K562 (cell line): ENCODE measurements around the gene EME2. TPM values are rescaled to one million over a fixed set of nuclear protein-coding genes. Genes with fewer than 3 reads are reported as not detected.

Experiments
- ATAC-seq: fragments of 200-7000 bp; cut with Tn5 transposase; 3 replicates; pipeline ENCODE4 v1.9.1; 2020; ENCODE audit warnings: moderate library complexity
- BruUV-seq: library from RNA; stranded (reverse); fragments of 400-500 nt; replicated peaks from 2 replicates; lab custom pipeline; 2021; lab: Mats Ljungman, UMichigan
- CTCF ChIA-PET: fragments of 300-600 bp; formaldehyde crosslinking; extraction: SDS; loops from one replicate; lab custom pipeline; 2021; ENCODE audit warnings: low intra/inter-chr PET ratio; lab: Yijun Ruan, JAX
- POLR2A ChIA-PET: fragments of 300-600, 350-650 bp; sonication (Branson Sonifier 250); formaldehyde crosslinking; extraction: SDS; loops from one replicate; lab custom pipeline; 2021; ENCODE audit warnings: antibody characterized with exemption, inconsistent platforms; lab: Yijun Ruan, JAX
- DNase-seq, 4 experiments: peaks; one replicate each; pipeline versions ENCODE4 v3.0.0 to v3.0.0-alpha.2; 2011 to 2018; ENCODE audit warnings: low spot score in 3 of 4, mixed read lengths in 3 of 4; ENCODE audit errors: extremely low read depth in 1 of 4
- FAIRE-seq: peaks from 2 replicates; lab custom pipeline; 2011; peaks lifted over from hg19 to GRCh38; lab: Jason Lieb, UNC
- H2AFZ ChIP-seq: 2 replicates; pipeline ENCODE4 v1.6.0; 2011; ENCODE audit warnings: low read depth, low read length, control low read depth, inconsistent platforms
- H3K27ac ChIP-seq: fragments of 200-600 bp; 3 replicates; pipeline ENCODE4 v1.8.0; 2011; ENCODE audit warnings: low read depth, mild to moderate bottlenecking, control low read depth, inconsistent platforms, low read length, moderate library complexity, mixed read lengths; ENCODE audit errors: extremely low read depth
- H3K27me3 ChIP-seq, 2 experiments: fragments of 300-600 bp in 1 of 2; 2 replicates in 1 of 2; 3 replicates in 1 of 2; pipeline versions ENCODE4 v1.6.0 to v1.8.0; 2011; ENCODE audit warnings: inconsistent platforms in 2 of 2, low read length in 2 of 2, mild to moderate bottlenecking in 1 of 2, mixed read lengths in 1 of 2, moderate library complexity in 1 of 2; ENCODE audit not compliant: control insufficient read depth in 2 of 2, insufficient read depth in 2 of 2
- H3K36me3 ChIP-seq: fragments of 300-600 bp; 3 replicates; pipeline ENCODE4 v1.8.0; 2011; ENCODE audit warnings: mild to moderate bottlenecking, low read length, inconsistent platforms; ENCODE audit not compliant: control insufficient read depth, insufficient read depth
- H3K4me1 ChIP-seq, 2 experiments: fragments of 200-600 bp in 1 of 2; replicated peaks in 1 of 2; 2 replicates in 1 of 2; 3 replicates in 1 of 2; pipeline versions ENCODE4 v1.5.1 to v1.8.0; 2011; ENCODE audit warnings: inconsistent platforms in 2 of 2, low read length in 2 of 2, mild to moderate bottlenecking in 1 of 2, mixed read lengths in 1 of 2, moderate library complexity in 1 of 2; ENCODE audit not compliant: control insufficient read depth in 2 of 2, insufficient read depth in 2 of 2
- H3K4me2 ChIP-seq: 2 replicates; pipeline ENCODE4 v1.6.1; 2011; ENCODE audit warnings: low read length, control low read depth, inconsistent platforms, mixed read lengths; ENCODE audit not compliant: insufficient read depth
- H3K4me3 ChIP-seq: fragments of 200-600 bp; sonication (generic), shearing (Covaris generic); 2 replicates; pipeline ENCODE4 v1.5.1; 2016; ENCODE audit warnings: control low read depth, inconsistent platforms
- H3K79me2 ChIP-seq: fragments of 200-600 bp; 3 replicates; pipeline ENCODE4 v1.8.0; 2011; ENCODE audit warnings: low read length, inconsistent platforms; ENCODE audit not compliant: control insufficient read depth, insufficient read depth
- H3K9ac ChIP-seq, 2 experiments: 2 replicates each; pipeline versions ENCODE4 v1.6.0 to v1.6.1; 2011; ENCODE audit warnings: low read depth in 2 of 2, low read length in 2 of 2, control low read depth in 1 of 2, inconsistent platforms in 1 of 2, mild to moderate bottlenecking in 1 of 2, mixed read lengths in 1 of 2; ENCODE audit not compliant: insufficient read depth in 1 of 2
- H3K9me1 ChIP-seq: one replicate; pipeline ENCODE4 v1.6.0; 2011; ENCODE audit warnings: inconsistent platforms, mild to moderate bottlenecking, low read length, moderate library complexity; ENCODE audit not compliant: control insufficient read depth, insufficient read depth
- H3K9me3 ChIP-seq: replicated peaks from 2 replicates; pipeline ENCODE4 v1.5.1; 2011; ENCODE audit warnings: low read depth, low read length, inconsistent platforms; ENCODE audit not compliant: control insufficient read depth, insufficient read depth
- H4K20me1 ChIP-seq: replicated peaks from 2 replicates; pipeline ENCODE4 v1.6.1; 2011; ENCODE audit warnings: low read length, inconsistent platforms, mixed read lengths; ENCODE audit not compliant: control insufficient read depth, insufficient read depth
- CSDE1 ChIP-seq, 2 experiments: fragments of 450-650 bp; IDR thresholded peaks; 2 replicates each; pipeline ENCODE4 v1.6.1; 2016; ENCODE audit warnings: mild to moderate bottlenecking in 1 of 2
- FOXM1 ChIP-seq, 2 experiments: fragments of 450-650 bp in 1 of 2; sonication (generic) in 1 of 2; formaldehyde crosslinking in 1 of 2; IDR thresholded peaks; 2 replicates each; pipeline versions ENCODE4 v1.6.1 to v1.9.0; 2017 to 2022; ENCODE audit warnings: low read depth in 2 of 2, mild to moderate bottlenecking in 2 of 2, missing genetic modification reagents in 1 of 2, moderate library complexity in 1 of 2
- GTF3C2 ChIP-seq: IDR thresholded peaks from 3 replicates; pipeline ENCODE4 v1.6.1; 2011; ENCODE audit warnings: borderline replicate concordance, mild to moderate bottlenecking, moderate library complexity; ENCODE audit not compliant: insufficient read length; ENCODE audit errors: extremely low read depth
- MAFG ChIP-seq: fragments of 450-650 bp; conservative IDR thresholded peaks from 2 replicates; pipeline ENCODE4 v1.6.1; 2016; ENCODE audit warnings: missing genetic modification characterization, missing compliant biosample characterization
- NFIC ChIP-seq: fragments of 450-650 bp; IDR thresholded peaks from 2 replicates; pipeline ENCODE4 v1.6.1; 2017; ENCODE audit warnings: mild to moderate bottlenecking, inconsistent platforms
- PREB ChIP-seq: sonication (generic); formaldehyde crosslinking; IDR thresholded peaks from 2 replicates; pipeline ENCODE4 v1.8.1; 2023; ENCODE audit warnings: mild to moderate bottlenecking, missing genetic modification reagents
- SAFB2 ChIP-seq: fragments of 200-400 bp; formaldehyde crosslinking; IDR thresholded peaks from 2 replicates; pipeline ENCODE4 v1.6.1; 2018; ENCODE audit warnings: borderline replicate concordance, low read length, low read depth, moderate library complexity; ENCODE audit not compliant: severe bottlenecking
- TRIM25 ChIP-seq: fragments of 450-650 bp; IDR thresholded peaks from 2 replicates; pipeline ENCODE4 v1.7.0; 2016; ENCODE audit warnings: borderline replicate concordance
- ZFX ChIP-seq: sonication (generic); formaldehyde crosslinking; IDR thresholded peaks from 2 replicates; pipeline ENCODE4 v1.8.0; 2022; ENCODE audit warnings: mild to moderate bottlenecking, missing genetic modification reagents, moderate library complexity
- ZNF217 ChIP-seq: sonication (generic); formaldehyde crosslinking; IDR thresholded peaks from 2 replicates; pipeline ENCODE4 v1.8.0; 2022; ENCODE audit warnings: mild to moderate bottlenecking, missing genetic modification reagents
- ZNF253 ChIP-seq: fragments of 250-450 bp; sonication (Bioruptor Pico); conservative IDR thresholded peaks from 2 replicates; pipeline ENCODE4 v1.6.1; 2021; ENCODE audit warnings: mild to moderate bottlenecking
- ZNF695 ChIP-seq: fragments of 450-650 bp; formaldehyde crosslinking; IDR thresholded peaks from 2 replicates; pipeline ENCODE4 v1.4.0; 2020; ENCODE audit warnings: mild to moderate bottlenecking, moderate library complexity
- WGBS: fragments of 100-300 bp; shearing (Covaris generic); methylation state at CpG from one replicate; pipeline ENCODE4 v1.1.6; 2016; ENCODE audit warnings: low coverage, mixed read lengths; ENCODE audit not compliant: insufficient coverage; ENCODE audit errors: missing lambda C conversion rate; 5-methylcytosine and 5-hydroxymethylcytosine counted together
- in situ Hi-C: fragments of 300-500 bp; cut with MboI; formaldehyde crosslinking; loops from 4 replicates; pipeline ENCODE4 v1.15.0; 2018; ENCODE audit warnings: inconsistent platforms, mixed read lengths
- intact Hi-C: fragments of 100-400 bp; cut with micrococcal nuclease; formaldehyde crosslinking; loops from 2 replicates; pipeline ENCODE4 v1.14.2; 2022
- polyA plus RNA-seq, 8 experiments: library from polyadenylated mRNA; depleted of rRNA in 4 of 8; stranded (reverse) in 5 of 8; unstranded in 3 of 8; fragments of >200 nt; fragmentation: Nextera tagmentation in 2 of 8; fragmentation: Illumina TruSeq in 1 of 8; extraction: Ambion mirVana in 2 of 8; extraction: Trizol in 1 of 8; gene quantifications; 2 replicates each; pipeline versions ENCODE4 v1.2.1 to v1.2.3, GENCODE V29; 2011 to 2014; ENCODE audit warnings: inconsistent platforms in 1 of 8, missing spikeins in 1 of 8
- total RNA-seq, 7 experiments: library from RNA; depleted of rRNA in 6 of 7; stranded (reverse); fragments of >200 nt in 6 of 7; fragmentation: Illumina TruSeq in 2 of 7; extraction: Trizol in 2 of 7; gene quantifications; 2 replicates each; pipeline versions ENCODE4 v1.2.1 to v1.2.3, GENCODE V29; 2011 to 2021; ENCODE audit warnings: low replicate concordance in 1 of 7
- TF ChIP-seq, protein P1 (sequence below): fragments of 450-650 bp; formaldehyde crosslinking; IDR thresholded peaks from 2 replicates; pipeline ENCODE4 v1.4.0; 2020; ENCODE audit warnings: mild to moderate bottlenecking, moderate library complexity
- TF ChIP-seq, protein P2 (sequence below): fragments of 250-450 bp; sonication (Bioruptor Pico); IDR thresholded peaks from 2 replicates; pipeline ENCODE4 v1.8.0; 2021; ENCODE audit warnings: mild to moderate bottlenecking, moderate library complexity

The EME2 gene
- total and polyA plus RNA-seq, 9 of the 15 experiments (the other 6 are each of a cell fraction or from before 2014, with no cell fraction given) = 0.35 to 19.9 (median 3.5) TPM

DNA sequence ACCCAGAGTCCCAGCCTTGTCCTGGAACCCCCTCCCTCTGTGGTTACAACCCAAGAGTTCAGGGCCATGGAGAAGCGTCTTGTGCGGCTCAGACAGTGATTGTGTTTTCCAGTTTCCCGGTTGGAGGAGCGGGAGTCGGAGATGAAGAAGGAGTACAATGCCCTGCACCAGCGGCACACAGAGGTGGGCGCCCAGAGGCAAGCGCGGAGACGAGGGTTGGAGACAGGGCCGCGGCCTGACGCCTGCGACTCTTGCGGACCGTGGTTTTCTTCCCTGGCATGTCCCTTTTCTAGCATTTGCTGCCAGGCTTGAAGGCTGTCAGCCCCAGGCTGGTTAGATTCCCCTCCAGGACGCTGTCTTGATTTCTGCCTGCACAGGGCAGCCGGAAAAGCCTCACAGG, 43.6 kb upstream of the EME2 start:
- CTCF ChIA-PET = no interaction called here
- in situ Hi-C loops = no loop called here
- H3K4me3 ChIP-seq = no peak overlapping the region
- TF ChIP-seq NFIC (no peak), GTF3C2 (no peak), CSDE1 (IDR thresholded peaks at IDR 0.05) (no peak), TRIM25 (no peak), ZNF253 (CRISPR knock-in tag) (no peak), PREB (CRISPR knock-in tag) (no peak), ZNF217 (no peak), ZNF695 (CRISPR knock-in tag) (no peak), SAFB2 (no peak), FOXM1 (IDR thresholded peaks at IDR 0.05; ENCODE audit: low read depth) (no peak), FOXM1 (CRISPR knock-in tag; IDR thresholded peaks at IDR 0.05; ENCODE audit: low read depth) (no peak), ZFX (CRISPR knock-in tag) (no peak), MAFG (tag) (no peak)
- TF ChIP-seq, protein P1, sequence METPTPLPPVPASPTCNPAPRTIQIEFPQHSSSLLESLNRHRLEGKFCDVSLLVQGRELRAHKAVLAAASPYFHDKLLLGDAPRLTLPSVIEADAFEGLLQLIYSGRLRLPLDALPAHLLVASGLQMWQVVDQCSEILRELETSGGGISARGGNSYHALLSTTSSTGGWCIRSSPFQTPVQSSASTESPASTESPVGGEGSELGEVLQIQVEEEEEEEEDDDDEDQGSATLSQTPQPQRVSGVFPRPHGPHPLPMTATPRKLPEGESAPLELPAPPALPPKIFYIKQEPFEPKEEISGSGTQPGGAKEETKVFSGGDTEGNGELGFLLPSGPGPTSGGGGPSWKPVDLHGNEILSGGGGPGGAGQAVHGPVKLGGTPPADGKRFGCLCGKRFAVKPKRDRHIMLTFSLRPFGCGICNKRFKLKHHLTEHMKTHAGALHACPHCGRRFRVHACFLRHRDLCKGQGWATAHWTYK (CRISPR knock-in tag) = no peak
- TF ChIP-seq, protein P2, sequence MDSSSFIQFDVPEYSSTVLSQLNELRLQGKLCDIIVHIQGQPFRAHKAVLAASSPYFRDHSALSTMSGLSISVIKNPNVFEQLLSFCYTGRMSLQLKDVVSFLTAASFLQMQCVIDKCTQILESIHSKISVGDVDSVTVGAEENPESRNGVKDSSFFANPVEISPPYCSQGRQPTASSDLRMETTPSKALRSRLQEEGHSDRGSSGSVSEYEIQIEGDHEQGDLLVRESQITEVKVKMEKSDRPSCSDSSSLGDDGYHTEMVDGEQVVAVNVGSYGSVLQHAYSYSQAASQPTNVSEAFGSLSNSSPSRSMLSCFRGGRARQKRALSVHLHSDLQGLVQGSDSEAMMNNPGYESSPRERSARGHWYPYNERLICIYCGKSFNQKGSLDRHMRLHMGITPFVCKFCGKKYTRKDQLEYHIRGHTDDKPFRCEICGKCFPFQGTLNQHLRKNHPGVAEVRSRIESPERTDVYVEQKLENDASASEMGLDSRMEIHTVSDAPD (CRISPR knock-in tag) = no peak

More for the DNA sequence above, 43.6 kb upstream of the EME2 start:
- Histone ChIP-seq H3K27ac (no peak overlapping the region), H3K79me2 (peaks cover 7% of the 10 kb centered on the region), H3K9ac (no peak overlapping the region), H3K27me3 (no peaks in the 10 kb centered on the region), H3K9me1 (no peaks in the 10 kb centered on the region), H4K20me1 (no peaks in the 10 kb centered on the region; the same call in 1 of the 2 replicates), H2AFZ (no peak overlapping the region), H3K36me3 (peaks cover 65% of the 10 kb centered on the region; the same call in 2 of the 3 replicates), H3K9me3 (no peaks in the 10 kb centered on the region), H3K4me2 (no peak overlapping the region), H3K4me1 (peaks cover 0 to 17% of the 10 kb centered on the region in 2 experiments; a peak in 2 of 5 replicates)
- no TSS peak for BruUV-seq
- POLR2A ChIA-PET = no interaction called here
- ATAC-seq (no peak), FAIRE-seq (no peak), DNase-seq (no peak)
- intact Hi-C loops = no loop called here
- WGBS = 95% methylated on average over 8 of the region's 18 CpGs
